CD4-positive, alpha-beta T cell (primary cell): ENCODE measurements around the gene PUM2. TPM values are rescaled to one million over a fixed set of nuclear protein-coding genes. Genes with fewer than 3 reads are reported as not detected.
"Not testable (repeated sequence)": the region's sequence is repeated elsewhere in the genome, so short reads cannot be mapped to it uniquely, and the experiment has no call there.

Experiments used
- ATAC-seq: fragments of 200-7000 bp; cut with Tn5 transposase; one replicate; pipeline ENCODE4 v1.10.0; 2022; ENCODE audit warnings: mild to moderate bottlenecking; ENCODE audit not compliant: poor library complexity
- CTCF ChIA-PET: fragments of 350-600 bp; sonication (Branson Sonifier 250); formaldehyde crosslinking; loops from one replicate; lab custom pipeline; 2021; ENCODE audit warnings: antibody characterized with exemption, inconsistent platforms; lab: Charles Lee
- POLR2A ChIA-PET: fragments of 350-600 bp; sonication (Branson Sonifier 250); formaldehyde crosslinking; loops from one replicate; lab custom pipeline; 2021; ENCODE audit warnings: antibody characterized with exemption, inconsistent platforms; lab: Charles Lee
- DNase-seq, 14 experiments: peaks; one replicate each; pipeline ENCODE4 v3.0.0-alpha.2; 2013 to 2020; ENCODE audit warnings: mixed read lengths in 2 of 14
- H3K27ac ChIP-seq, 2 donors: one replicate each; pipeline versions ENCODE4 v1.5.1 to v1.7.0; 2013; ENCODE audit warnings: low read length in 2 of 2, low read depth in 1 of 2, mild to moderate bottlenecking in 1 of 2
- H3K27me3 ChIP-seq, 2 experiments: 1 replicate in 1 of 2; 2 replicates in 1 of 2; pipeline versions ENCODE4 v1.6.1 to v1.7.0; 2013; ENCODE audit warnings: low read length in 2 of 2, control low read depth in 1 of 2, mild to moderate bottlenecking in 1 of 2, moderate library complexity in 1 of 2; ENCODE audit not compliant: insufficient read depth in 2 of 2, control insufficient read depth in 1 of 2
- H3K36me3 ChIP-seq: one replicate; pipeline ENCODE4 v1.6.1; 2013; ENCODE audit warnings: low read length, control low read depth; ENCODE audit not compliant: insufficient read depth
- H3K4me1 ChIP-seq: one replicate; pipeline ENCODE4 v1.6.1; 2013; ENCODE audit warnings: low read length, control low read depth; ENCODE audit not compliant: insufficient read depth
- H3K4me3 ChIP-seq: one replicate; pipeline ENCODE4 v1.5.1; 2013; ENCODE audit warnings: mild to moderate bottlenecking, low read length, moderate library complexity
- H3K9me3 ChIP-seq, 2 experiments: 1 replicate in 1 of 2; 2 replicates in 1 of 2; pipeline versions ENCODE4 v1.6.1 to v1.7.0; 2013; ENCODE audit warnings: low read length in 2 of 2, mild to moderate bottlenecking in 2 of 2, control low read depth in 1 of 2, moderate library complexity in 1 of 2; ENCODE audit not compliant: control insufficient read depth in 1 of 2, insufficient read depth in 1 of 2
- H3K27ac Mint-ChIP-seq: one replicate; pipeline ENCODE4 v1.8.0; 2020; ENCODE audit warnings: mixed read lengths
- H3K27me3 Mint-ChIP-seq: one replicate; pipeline ENCODE4 v1.8.0; 2021; ENCODE audit warnings: mixed read lengths
- H3K36me3 Mint-ChIP-seq: one replicate; pipeline ENCODE4 v1.8.0; 2021; ENCODE audit warnings: low read depth, mixed read lengths
- H3K4me1 Mint-ChIP-seq: one replicate; pipeline ENCODE4 v1.8.0; 2021; ENCODE audit warnings: low read depth, mixed read lengths
- H3K4me3 Mint-ChIP-seq: one replicate; pipeline ENCODE4 v1.8.0; 2020; ENCODE audit warnings: mild to moderate bottlenecking, mixed read lengths
- H3K9me3 Mint-ChIP-seq: one replicate; pipeline ENCODE4 v1.8.0; 2020; ENCODE audit warnings: mixed read lengths
- CTCF ChIP-seq: fragments of 200-600 bp; IDR thresholded peaks from one replicate; pipeline ENCODE4 v1.8.0; 2022; ENCODE audit warnings: antibody characterized with exemption, mild to moderate bottlenecking
- intact Hi-C, 2 experiments: fragments of 100-400 bp; cut with DNase I in 1 of 2; cut with micrococcal nuclease in 1 of 2; formaldehyde crosslinking; loops; one replicate each; pipeline versions ENCODE4 v1.15.1 to v1.9.0; 2023 to 2025; cut with DNase I, micrococcal nuclease
- total RNA-seq, 174 experiments: library from RNA in 2 of 174; stranded (reverse) in 2 of 174; gene quantifications; one replicate each; pipeline ENCODE4 v1.2.3 and lab custom pipeline; 2021 to 2026

The PUM2 gene
- total RNA-seq, 2 experiments from 2014 or later = 94.9 to 95.4 TPM

GRCh38 chr2:20235655-20236305 is 114.9 kb downstream of the PUM2 start:
- Histone ChIP-seq H3K4me1 (no peaks in the 10 kb centered on the region), H3K4me3 (no peak overlapping the region), H3K36me3 (no peaks in the 10 kb centered on the region), H3K27me3 (peaks cover 0 to 6% of the 10 kb centered on the region in 2 experiments), H3K27ac (no peak overlapping the region), H3K9me3 (no peaks in the 10 kb centered on the region)
- ChIA-PET CTCF (no interaction called here), POLR2A (no interaction called here)
- no peak overlapping the region for H3K27ac Mint-ChIP-seq
- intact Hi-C loops = no loop called here
- H3K36me3 Mint-ChIP-seq = no peaks in the 10 kb centered on the region
- TF ChIP-seq CTCF = no peak
- H3K27me3 Mint-ChIP-seq = peaks cover 33% of the 10 kb centered on the region
- ATAC-seq (no peak), DNase-seq (no peak)
- no peak overlapping the region for H3K4me3 Mint-ChIP-seq
- H3K4me1 Mint-ChIP-seq = no peaks in the 10 kb centered on the region
- H3K9me3 Mint-ChIP-seq = no peaks in the 10 kb centered on the region

DNA sequence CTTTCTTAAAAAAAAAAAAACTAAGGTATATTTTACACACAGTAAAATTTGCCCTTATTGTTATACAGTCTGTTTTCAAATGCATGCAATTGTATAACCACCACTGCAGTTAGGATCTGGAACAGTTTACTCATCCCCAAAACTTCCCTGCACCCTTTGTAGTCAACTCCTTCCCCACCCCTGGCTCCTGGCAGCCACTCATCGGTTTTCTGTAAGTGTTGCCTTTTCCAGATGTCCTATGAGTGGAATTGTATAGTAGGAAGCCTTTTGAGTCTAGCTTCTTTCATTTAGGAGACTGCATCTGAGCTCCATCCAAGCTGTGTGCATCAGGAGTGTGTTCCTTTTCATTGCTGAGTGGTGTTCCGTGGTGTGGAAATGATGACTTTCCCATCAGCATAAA is 116.0 kb downstream of the PUM2 start:
- intact Hi-C loops, H3K9me3 ChIP-seq, H3K4me1 Mint-ChIP-seq, H3K27ac ChIP-seq, H3K9me3 Mint-ChIP-seq, DNase-seq, ATAC-seq, H3K27ac Mint-ChIP-seq, CTCF ChIA-PET, H3K27me3 ChIP-seq, H3K36me3 ChIP-seq, H3K4me3 Mint-ChIP-seq, H3K4me1 ChIP-seq, H3K36me3 Mint-ChIP-seq, H3K4me3 ChIP-seq: not testable (repeated sequence)
- peaks cover 36% of the 10 kb centered on the region for H3K27me3 Mint-ChIP-seq
- POLR2A ChIA-PET = interaction anchor here (0.7 kb wide), 1 partner anchor 185 kb away, joined by 3 read pairs; no protein-coding TSS in a partner anchor

DNA sequence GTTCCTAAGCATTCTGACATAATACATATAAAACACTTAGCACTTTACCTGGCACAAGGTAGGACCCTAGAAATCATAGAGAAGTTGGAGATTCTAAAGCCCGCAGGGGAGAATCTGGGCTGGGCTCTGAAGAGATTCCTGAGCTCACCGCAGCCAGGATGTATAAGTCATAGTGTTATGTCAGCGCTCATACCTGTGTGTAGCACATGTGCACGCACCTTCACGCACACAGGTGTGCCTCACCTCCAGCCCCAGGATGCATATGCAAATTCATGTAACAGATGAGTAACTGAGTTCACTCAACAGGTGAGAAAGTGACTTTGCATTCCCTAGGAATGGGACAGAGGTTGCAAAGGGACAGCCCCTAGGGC is 117.8 kb downstream of the PUM2 start:
- ATAC-seq = no peak
- Mint-ChIP-seq H3K27ac (no peak overlapping the region), H3K36me3 (no peaks in the 10 kb centered on the region), H3K9me3 (no peaks in the 10 kb centered on the region), H3K4me1 (no peaks in the 10 kb centered on the region), H3K4me3 (no peak overlapping the region), H3K27me3 (peaks cover 46% of the 10 kb centered on the region)
- POLR2A ChIA-PET = no interaction called here
- Histone ChIP-seq H3K27ac (no peak overlapping the region), H3K27me3 (peaks cover 4 to 6% of the 10 kb centered on the region in 2 experiments), H3K4me1 (no peaks in the 10 kb centered on the region), H3K36me3 (no peaks in the 10 kb centered on the region), H3K4me3 (no peak overlapping the region), H3K9me3 (no peaks in the 10 kb centered on the region)
- TF ChIP-seq CTCF = no peak
- CTCF ChIA-PET = no interaction called here
- no peak for DNase-seq
- intact Hi-C loops = no loop called here

DNA sequence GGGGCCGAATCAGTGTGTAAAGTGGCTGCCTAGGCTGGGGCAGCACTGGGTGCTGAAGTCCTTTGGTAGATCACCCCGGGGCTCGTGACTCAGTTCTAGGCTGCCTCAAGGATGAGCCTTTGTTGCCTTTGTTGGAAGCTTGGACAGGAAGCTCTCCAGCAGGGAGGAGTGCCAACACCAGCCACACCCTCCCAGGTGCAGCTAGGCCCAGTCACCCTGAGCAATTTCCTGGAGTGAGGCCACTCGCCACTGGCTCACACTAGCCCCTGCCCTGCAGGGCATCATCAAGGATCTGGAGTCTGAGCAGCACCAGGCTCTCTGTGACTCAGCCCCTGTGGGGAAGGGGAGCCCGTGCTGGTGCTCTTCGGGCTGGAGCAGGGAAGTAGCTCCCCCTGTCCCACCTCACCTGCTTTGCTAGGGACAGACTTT is 119.0 kb downstream of the PUM2 start:
- no peaks in the 10 kb centered on the region for H3K9me3 Mint-ChIP-seq
- no peaks in the 10 kb centered on the region for H3K4me1 Mint-ChIP-seq
- intact Hi-C loops = no loop called here
- Histone ChIP-seq H3K4me1 (no peaks in the 10 kb centered on the region), H3K36me3 (no peaks in the 10 kb centered on the region), H3K27me3 (peaks cover 8 to 12% of the 10 kb centered on the region in 2 experiments), H3K4me3 (no peak overlapping the region), H3K9me3 (no peaks in the 10 kb centered on the region), H3K27ac (no peak overlapping the region)
- peaks cover 43% of the 10 kb centered on the region for H3K27me3 Mint-ChIP-seq
- CTCF ChIA-PET = interaction anchor here (0.6 kb wide), 1 partner anchor 74 kb away, joined by 3 read pairs; no protein-coding TSS in a partner anchor
- no peak overlapping the region for H3K4me3 Mint-ChIP-seq
- no peaks in the 10 kb centered on the region for H3K36me3 Mint-ChIP-seq
- POLR2A ChIA-PET = no interaction called here
- no peak for ATAC-seq
- H3K27ac Mint-ChIP-seq = no peak overlapping the region
- TF ChIP-seq CTCF = no peak
- no peak for DNase-seq
